Caco-2 (cell line): Measurements from ENCODE around the gene PRLH. TPM values are rescaled to one million over a fixed set of nuclear protein-coding genes. Genes with fewer than 3 reads are reported as not detected.

ENCODE experiments used
- BruUV-seq: library from RNA; stranded (reverse); fragments of 400-500 nt; replicated peaks from 2 replicates; lab custom pipeline; 2021; lab: Mats Ljungman, UMichigan
- CTCF ChIA-PET: fragments of 300-600 bp; sonication (Branson Sonifier 250); formaldehyde crosslinking; loops from one replicate; lab custom pipeline; 2022; ENCODE audit warnings: antibody characterized with exemption; lab: Charles Lee
- POLR2A ChIA-PET: fragments of 300-600 bp; sonication (Branson Sonifier 250); formaldehyde crosslinking; loops from one replicate; lab custom pipeline; 2022; ENCODE audit warnings: antibody characterized with exemption; lab: Charles Lee
- DNase-seq, 2 experiments: peaks; one replicate each; pipeline versions ENCODE4 v3.0.0 to v3.0.0-alpha.2; 2020 to 2022
- H3K27me3 ChIP-seq: replicated peaks from 2 replicates; pipeline ENCODE4 v1.6.0; 2011; ENCODE audit warnings: low read length; ENCODE audit not compliant: control insufficient read depth, insufficient read depth
- H3K36me3 ChIP-seq: 2 replicates; pipeline ENCODE4 v1.5.1; 2011; ENCODE audit warnings: low read length; ENCODE audit not compliant: control insufficient read depth, insufficient read depth
- H3K4me1 ChIP-seq: fragments of 250-450 bp; sonication (Bioruptor Pico); 2 replicates; pipeline ENCODE4 v1.5.1; 2020; ENCODE audit warnings: mild to moderate bottlenecking
- H3K4me3 ChIP-seq: 2 replicates; pipeline ENCODE4 v1.5.1; 2011; ENCODE audit warnings: low read depth, mild to moderate bottlenecking, control low read depth, low read length
- H3K9me3 ChIP-seq: fragments of 250-450 bp; sonication (Bioruptor Pico); 2 replicates; pipeline ENCODE4 v1.5.1; 2020; ENCODE audit warnings: mild to moderate bottlenecking, moderate library complexity
- H3K27ac Mint-ChIP-seq: one replicate; pipeline ENCODE4 v1.8.0; 2022; ENCODE audit warnings: mixed read lengths; ENCODE audit not compliant: unreplicated experiment
- H3K27me3 Mint-ChIP-seq: one replicate; pipeline ENCODE4 v1.8.0; 2022; ENCODE audit warnings: mixed read lengths; ENCODE audit not compliant: insufficient read depth, unreplicated experiment
- H3K36me3 Mint-ChIP-seq: one replicate; pipeline ENCODE4 v1.8.0; 2022; ENCODE audit warnings: mild to moderate bottlenecking, mixed read lengths; ENCODE audit not compliant: insufficient read depth, unreplicated experiment
- H3K4me1 Mint-ChIP-seq: one replicate; pipeline ENCODE4 v1.8.0; 2022; ENCODE audit warnings: low read depth, mixed read lengths; ENCODE audit not compliant: unreplicated experiment
- H3K4me3 Mint-ChIP-seq: one replicate; pipeline ENCODE4 v1.8.0; 2022; ENCODE audit warnings: mild to moderate bottlenecking, moderate library complexity, mixed read lengths; ENCODE audit not compliant: unreplicated experiment
- H3K9me3 Mint-ChIP-seq: one replicate; pipeline ENCODE4 v1.8.0; 2022; ENCODE audit warnings: mixed read lengths; ENCODE audit not compliant: unreplicated experiment
- CTCF ChIP-seq, 2 experiments: fragments of 200-600 bp in 1 of 2; IDR thresholded peaks; 1 replicate in 1 of 2; 2 replicates in 1 of 2; pipeline versions ENCODE4 v1.5.1 to v1.8.0; 2011 to 2022; ENCODE audit warnings: antibody characterized with exemption in 1 of 2, control low read depth in 1 of 2, inconsistent platforms in 1 of 2, low read depth in 1 of 2, low read length in 1 of 2, mild to moderate bottlenecking in 1 of 2, moderate library complexity in 1 of 2; ENCODE audit not compliant: insufficient read depth in 1 of 2, severe bottlenecking in 1 of 2, unreplicated experiment in 1 of 2
- intact Hi-C: fragments of 100-400 bp; cut with micrococcal nuclease; formaldehyde crosslinking; loops from one replicate; pipeline ENCODE4 v1.10.0; 2022; ENCODE audit not compliant: unreplicated experiment
- total RNA-seq: library from RNA; stranded (reverse); gene quantifications from 2 replicates; pipeline ENCODE4 v1.2.3, GENCODE V29; 2022

Gene PRLH
- total RNA-seq, 1 experiment from 2014 or later: not detected

- no peak overlapping the region for H3K27ac Mint-ChIP-seq
- H3K9me3 ChIP-seq: no peaks in the 10 kb centered on the region
- no peaks in the 10 kb centered on the region for H3K36me3 ChIP-seq
- no peak overlapping the region for H3K4me3 ChIP-seq
- H3K4me1 Mint-ChIP-seq: peaks cover 37% of the 10 kb centered on the region
- H3K36me3 Mint-ChIP-seq: peaks cover 10% of the 10 kb centered on the region
- POLR2A ChIA-PET: no interaction called here
- no peaks in the 10 kb centered on the region for H3K27me3 ChIP-seq
- intact Hi-C loops: loop anchor here (10.0 kb wide), 1 partner anchor 95 kb away; no protein-coding TSS in a partner anchor
- TF ChIP-seq CTCF (IDR thresholded peaks at IDR 0.05; ENCODE audit: insufficient read depth in 1 of 2, low read depth in 1 of 2, low read length in 1 of 2, severe bottlenecking in 1 of 2, unreplicated experiment in 1 of 2): no peak
- CTCF ChIA-PET: no interaction called here
- no peak for DNase-seq
- no peaks in the 10 kb centered on the region for H3K27me3 Mint-ChIP-seq
- no peaks in the 10 kb centered on the region for H3K9me3 Mint-ChIP-seq
- no peak overlapping the region for H3K4me3 Mint-ChIP-seq
- H3K4me1 ChIP-seq: peaks cover 58% of the 10 kb centered on the region
- BruUV-seq: no TSS peak
These were observed 33.2 kb downstream of the PRLH start for GRCh38 chr2:237599465-237600110.

GRCh38 chr2:237600205-237600846 lies 34.0 kb downstream of the PRLH start:
- H3K4me3 Mint-ChIP-seq: no peak overlapping the region
- CTCF ChIA-PET: no interaction called here
- Histone ChIP-seq H3K9me3 (no peaks in the 10 kb centered on the region), H3K4me3 (no peak overlapping the region), H3K27me3 (no peaks in the 10 kb centered on the region), H3K36me3 (no peaks in the 10 kb centered on the region), H3K4me1 (peaks cover 53% of the 10 kb centered on the region)
- DNase-seq: no peak
- H3K9me3 Mint-ChIP-seq: no peaks in the 10 kb centered on the region
- peaks cover 30% of the 10 kb centered on the region for H3K4me1 Mint-ChIP-seq
- no peaks in the 10 kb centered on the region for H3K27me3 Mint-ChIP-seq
- BruUV-seq: no TSS peak
- peaks cover 3% of the 10 kb centered on the region for H3K36me3 Mint-ChIP-seq
- POLR2A ChIA-PET: no interaction called here
- H3K27ac Mint-ChIP-seq: no peak overlapping the region
- intact Hi-C loops: no loop called here
- no peak for TF ChIP-seq CTCF (IDR thresholded peaks at IDR 0.05; ENCODE audit: insufficient read depth in 1 of 2, low read depth in 1 of 2, low read length in 1 of 2, severe bottlenecking in 1 of 2, unreplicated experiment in 1 of 2)

GRCh38 chr2:237601453-237602116 lies 35.2 kb downstream of the PRLH start:
- BruUV-seq: no TSS peak
- Mint-ChIP-seq H3K9me3 (no peaks in the 10 kb centered on the region), H3K36me3 (no peaks in the 10 kb centered on the region), H3K4me3 (no peak overlapping the region), H3K27me3 (no peaks in the 10 kb centered on the region), H3K27ac (peak overlapping the region; percentile 85), H3K4me1 (peaks cover 28% of the 10 kb centered on the region)
- POLR2A ChIA-PET: interaction anchor here (0.8 to 1.0 kb wide), 2 partner anchors 11 to 114 kb away, joined by 4 read pairs; partner anchors contain the start of gene RAB17
- DNase-seq: peak; percentile 59 to 81
- Histone ChIP-seq H3K4me3 (no peak overlapping the region), H3K4me1 (peaks cover 44% of the 10 kb centered on the region), H3K36me3 (no peaks in the 10 kb centered on the region), H3K27me3 (no peaks in the 10 kb centered on the region), H3K9me3 (no peaks in the 10 kb centered on the region)
- intact Hi-C loops: no loop called here
- peak in 1 of 2 experiments; percentile 9 for TF ChIP-seq CTCF (IDR thresholded peaks at IDR 0.05; ENCODE audit: insufficient read depth in 1 of 2, low read depth in 1 of 2, low read length in 1 of 2, severe bottlenecking in 1 of 2, unreplicated experiment in 1 of 2)
- CTCF ChIA-PET: interaction anchor here (0.6 to 1.2 kb wide), 8 partner anchors 10 to 143 kb away, joined by 3 to 7 read pairs (median 4); no protein-coding TSS in a partner anchor
